CD4-positive, alpha-beta T cell treated with Interleukin-15 for 1 hour (primary cell): ENCODE measurements around the gene CACNA1C.
"Not testable (repeated sequence)": the region's sequence is repeated elsewhere in the genome, so short reads cannot be mapped to it uniquely, and the experiment has no call there.

Experiments used
- DNase-seq: peaks from one replicate; pipeline ENCODE4 v3.0.0-alpha.2; 2020

CACNA1C gene

GRCh38 chr12:2113119-2113912 is 60.5 kb downstream of the CACNA1C start:
- no peak for DNase-seq

- DNase-seq, result no peak
These were observed 61.3 kb downstream of the CACNA1C start for GRCh38 chr12:2114071-2114470.

DNA sequence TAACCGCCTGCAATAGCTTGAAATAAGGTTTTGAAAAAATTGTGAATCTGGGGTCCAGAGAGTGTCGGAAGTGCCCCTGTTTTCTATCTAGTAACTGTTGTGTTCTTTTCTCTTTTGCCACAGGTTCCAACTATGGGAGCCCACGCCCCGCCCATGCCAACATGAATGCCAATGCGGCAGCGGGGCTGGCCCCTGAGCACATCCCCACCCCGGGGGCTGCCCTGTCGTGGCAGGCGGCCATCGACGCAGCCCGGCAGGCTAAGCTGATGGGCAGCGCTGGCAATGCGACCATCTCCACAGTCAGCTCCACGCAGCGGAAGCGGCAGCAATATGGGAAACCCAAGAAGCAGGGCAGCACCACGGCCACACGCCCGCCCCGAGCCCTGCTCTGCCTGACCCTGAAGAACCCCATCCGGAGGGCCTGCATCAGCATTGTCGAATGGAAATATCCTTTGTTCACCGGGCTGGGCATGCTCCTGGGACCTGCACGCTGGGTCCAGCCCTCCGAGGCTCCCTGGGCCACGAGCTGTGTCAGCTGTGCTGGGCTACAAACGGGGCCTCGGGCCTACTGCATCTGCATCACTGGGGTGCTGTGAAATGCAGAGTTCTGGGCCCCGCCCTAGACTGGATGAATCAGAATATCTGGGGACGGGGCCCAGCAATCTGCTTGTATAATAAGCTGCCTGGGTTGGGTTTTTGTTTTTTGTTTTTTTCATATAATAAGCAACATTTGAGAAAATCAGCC is 62.5 kb downstream of the CACNA1C start:
- DNase-seq, result no peak

DNA sequence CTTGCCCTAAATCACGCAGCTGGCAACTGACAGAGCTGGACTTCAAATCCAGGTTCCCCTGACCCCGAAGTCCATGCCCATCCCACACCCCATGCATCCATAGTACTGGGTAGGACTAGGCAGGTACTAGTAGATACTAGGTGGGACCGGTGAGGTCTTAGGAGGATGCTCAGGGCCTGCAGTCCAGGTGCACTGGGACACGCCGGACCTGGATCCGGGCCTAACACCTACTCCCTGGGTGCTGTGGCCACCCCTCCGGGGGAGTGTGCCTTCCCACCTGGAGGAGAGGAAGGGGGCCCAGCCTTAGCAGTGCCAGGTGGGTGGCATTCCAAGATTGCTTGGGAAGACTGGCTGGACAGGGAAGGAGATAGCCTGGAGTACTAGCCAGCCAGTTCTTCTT is 64.8 kb downstream of the CACNA1C start:
- no peak for DNase-seq

- no peak for DNase-seq
These were observed 65.3 kb downstream of the CACNA1C start for GRCh38 chr12:2118061-2118460.

DNA sequence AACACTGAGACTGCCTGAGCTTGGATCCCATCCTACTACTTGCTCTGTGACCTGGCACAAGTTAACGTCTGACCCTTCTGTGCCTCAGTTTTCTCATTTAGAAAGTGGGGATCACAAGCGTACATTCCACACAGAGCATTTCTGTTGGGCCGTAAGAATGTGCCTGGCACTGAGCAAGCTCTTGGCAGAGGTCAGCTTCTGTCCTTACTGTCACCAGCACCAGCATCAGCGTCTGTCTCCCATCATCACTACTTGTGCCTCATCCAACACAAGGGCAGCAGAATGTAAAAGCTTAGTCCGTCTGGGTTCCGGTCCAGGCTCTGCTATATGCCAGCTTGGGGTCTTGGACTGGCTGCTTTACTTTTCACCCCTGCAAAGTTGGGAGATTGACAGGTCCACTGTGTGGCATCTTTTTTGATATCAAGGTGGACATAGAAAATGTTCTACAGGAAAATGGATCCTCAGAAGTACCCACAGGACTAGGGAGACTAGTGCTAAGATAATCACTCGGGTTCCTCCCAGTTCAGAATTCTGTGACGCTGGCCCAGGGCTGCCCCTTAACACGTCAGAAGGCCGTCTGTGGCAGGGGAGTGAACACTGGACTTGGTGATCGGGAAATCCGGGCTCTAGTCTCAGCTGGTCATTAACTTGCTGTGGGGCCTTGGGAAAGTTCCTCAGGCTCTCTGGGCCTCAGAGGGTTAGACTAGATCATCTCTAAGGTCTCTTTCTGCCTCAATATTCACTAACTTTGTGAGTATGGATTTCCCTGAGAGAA is 65.9 kb downstream of the CACNA1C start:
- no peak for DNase-seq

- no peak for DNase-seq
These were observed 66.5 kb downstream of the CACNA1C start for GRCh38 chr12:2119266-2119665.

DNA sequence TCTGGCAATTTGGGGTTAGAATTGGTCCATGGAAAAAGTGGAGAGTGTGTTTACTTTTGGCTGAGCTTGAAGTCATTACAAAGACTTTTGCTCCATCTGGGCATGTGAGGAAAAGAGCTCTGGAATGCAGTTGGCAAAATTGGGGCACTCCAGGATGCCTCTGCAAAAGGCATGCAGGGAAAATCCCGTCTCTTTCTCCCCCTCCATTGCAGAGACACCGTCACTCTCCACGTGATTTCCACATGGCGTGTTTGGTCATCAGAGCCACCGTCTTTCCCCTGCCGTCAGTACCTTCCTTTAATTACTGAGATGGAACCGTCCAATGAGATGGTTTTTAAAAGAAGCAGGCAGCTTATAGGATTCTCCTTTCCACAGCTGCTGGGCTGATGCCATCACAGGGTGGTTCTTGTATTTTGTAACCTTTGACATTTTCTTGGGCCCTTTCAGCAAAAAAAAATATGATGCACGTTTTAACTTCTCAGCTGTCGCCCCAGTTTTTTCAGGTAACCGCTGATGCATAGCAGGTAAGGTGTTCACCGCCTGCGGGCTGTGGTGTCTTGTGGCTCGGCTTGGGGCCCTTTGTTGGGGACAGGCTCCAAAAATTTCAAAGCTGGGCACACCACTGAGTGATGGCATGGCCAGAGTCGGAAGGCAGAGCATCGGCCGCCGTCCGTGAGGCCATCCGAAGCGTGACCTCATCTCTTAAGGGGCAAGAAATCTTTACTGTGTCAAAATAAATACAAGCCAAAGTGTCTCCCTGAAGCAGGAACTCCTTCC is 68.4 kb downstream of the CACNA1C start:
- no peak for DNase-seq

DNA sequence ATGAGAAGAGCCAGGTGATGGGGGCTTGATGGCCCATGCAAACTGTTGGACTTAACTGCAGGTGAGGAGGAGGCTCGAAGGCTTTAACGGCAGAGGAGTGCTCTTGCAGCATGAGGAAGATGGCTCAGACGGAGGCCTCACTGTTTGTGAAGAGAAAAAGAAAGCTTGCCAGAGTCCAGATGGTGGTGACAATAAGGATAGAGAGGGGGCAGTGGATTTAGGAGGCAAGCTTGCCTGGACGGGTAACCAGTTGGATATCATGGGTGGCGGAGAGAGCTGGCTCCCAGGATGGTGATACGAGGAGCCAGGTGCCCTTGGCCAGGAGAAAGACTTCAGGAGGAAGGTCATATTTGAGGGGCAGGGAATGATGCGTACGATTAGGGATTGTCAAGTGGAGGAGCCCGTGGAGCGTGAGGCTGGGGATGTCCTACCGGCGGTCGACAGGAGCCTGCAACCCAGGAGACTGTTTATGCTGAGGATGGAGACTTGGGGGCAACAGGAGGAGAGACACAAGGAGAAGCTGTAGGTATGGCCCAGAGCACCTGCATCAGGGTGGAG is 71.8 kb downstream of the CACNA1C start:
- no peak for DNase-seq

DNA sequence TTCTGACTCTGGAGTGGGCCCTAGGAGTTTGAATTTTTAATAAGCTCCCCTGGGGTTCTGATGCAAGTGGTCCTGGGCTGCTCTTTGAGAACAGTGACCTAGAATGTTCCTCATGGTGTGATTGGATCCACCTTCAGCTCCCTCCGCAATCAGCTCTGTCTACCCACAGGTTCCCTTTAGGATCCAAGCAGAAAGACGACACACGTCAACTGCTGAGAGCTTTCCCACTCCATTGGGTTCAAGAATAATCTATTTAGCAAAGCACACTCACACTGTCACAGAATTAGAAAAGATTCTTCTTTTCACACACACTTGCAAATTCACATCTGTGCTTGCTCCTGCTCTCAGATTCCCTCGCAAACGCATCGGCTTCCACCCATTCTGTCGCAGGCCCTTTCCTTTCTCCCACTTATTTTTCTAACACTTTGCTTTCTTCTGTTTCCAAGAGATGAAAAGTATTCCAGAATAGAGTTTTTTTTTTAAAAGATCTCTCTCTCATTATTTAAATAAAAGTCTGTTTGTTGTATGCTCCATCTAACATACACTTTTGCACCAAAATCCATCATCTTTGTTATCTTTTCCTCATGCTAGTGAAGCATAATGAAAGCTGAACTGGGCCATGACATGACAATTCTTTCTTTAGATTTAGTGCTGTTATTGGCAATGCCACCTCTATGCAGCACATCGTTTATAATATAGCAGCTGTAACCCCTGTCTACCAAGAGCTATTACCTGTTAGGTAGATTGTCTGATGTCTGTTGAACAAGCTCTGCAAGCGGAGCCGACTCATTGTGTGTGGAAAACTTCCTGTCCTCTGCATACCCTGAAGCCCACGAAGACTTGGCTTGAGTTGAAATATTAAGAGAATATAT is 73.1 kb downstream of the CACNA1C start:
- DNase-seq, result no peak

DNA sequence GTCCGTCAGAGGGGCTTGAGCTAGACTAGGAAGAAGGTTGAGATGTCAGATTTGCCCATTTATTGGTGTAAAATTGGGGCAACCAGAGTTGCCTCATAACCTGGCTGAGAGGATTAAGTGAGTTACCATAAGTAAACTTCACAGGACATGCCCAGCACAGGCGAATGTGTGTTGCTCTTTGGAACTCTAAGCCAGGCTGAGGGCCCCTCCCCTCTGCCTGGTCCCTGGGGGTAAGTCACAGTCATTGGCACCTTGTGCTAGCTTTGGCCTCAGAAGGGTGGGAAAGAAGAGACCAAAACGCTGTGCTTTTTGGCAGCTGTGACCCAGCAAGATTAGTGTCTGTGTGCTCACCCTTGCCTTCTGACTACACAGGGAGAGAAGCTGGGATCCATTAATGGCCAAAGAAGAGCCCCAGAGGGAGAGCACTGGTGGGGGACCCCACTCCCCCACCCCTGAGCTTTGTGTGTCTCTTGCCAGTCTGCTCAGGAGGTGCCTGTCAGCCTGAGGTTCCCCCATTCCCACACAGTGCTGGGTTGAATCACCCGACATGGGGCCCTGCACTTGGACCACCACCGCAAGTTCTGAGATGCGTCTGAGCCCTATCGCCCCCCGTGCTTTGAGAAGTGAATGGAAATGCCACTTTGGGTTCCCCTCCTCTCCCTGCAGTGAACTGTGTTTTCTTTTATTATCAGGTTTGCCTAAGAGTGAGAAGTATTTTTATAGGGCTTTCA is 74.1 kb downstream of the CACNA1C start:
- no peak for DNase-seq

- no peak for DNase-seq
These were observed 76.3 kb downstream of the CACNA1C start for GRCh38 chr12:2129076-2129475.

- not testable (repeated sequence) for DNase-seq
These were observed 83.1 kb downstream of the CACNA1C start for GRCh38 chr12:2135661-2136418.

DNA sequence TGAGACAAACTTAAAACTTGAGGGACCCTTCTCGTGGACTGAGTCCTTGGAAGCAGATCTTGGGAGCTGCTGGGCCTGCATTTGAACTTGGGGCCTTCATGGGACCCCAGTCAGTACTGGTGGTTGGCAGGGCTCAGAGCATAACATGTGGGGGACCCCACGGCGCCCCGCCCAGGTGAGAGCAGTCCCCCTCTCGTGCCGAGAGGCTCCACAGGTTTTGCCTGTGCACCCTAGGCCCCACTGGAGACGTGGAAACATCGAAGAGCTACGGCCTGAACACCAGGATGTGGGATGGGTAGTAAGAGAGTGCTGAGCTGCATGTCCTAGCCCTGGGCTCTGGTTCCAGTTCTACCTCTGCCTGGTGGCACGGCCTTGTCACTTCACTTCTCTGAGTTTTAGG is 84.1 kb downstream of the CACNA1C start:
- DNase-seq, result no peak

GRCh38 chr12:2137711-2138110 is 84.9 kb downstream of the CACNA1C start:
- DNase-seq, result no peak

DNA sequence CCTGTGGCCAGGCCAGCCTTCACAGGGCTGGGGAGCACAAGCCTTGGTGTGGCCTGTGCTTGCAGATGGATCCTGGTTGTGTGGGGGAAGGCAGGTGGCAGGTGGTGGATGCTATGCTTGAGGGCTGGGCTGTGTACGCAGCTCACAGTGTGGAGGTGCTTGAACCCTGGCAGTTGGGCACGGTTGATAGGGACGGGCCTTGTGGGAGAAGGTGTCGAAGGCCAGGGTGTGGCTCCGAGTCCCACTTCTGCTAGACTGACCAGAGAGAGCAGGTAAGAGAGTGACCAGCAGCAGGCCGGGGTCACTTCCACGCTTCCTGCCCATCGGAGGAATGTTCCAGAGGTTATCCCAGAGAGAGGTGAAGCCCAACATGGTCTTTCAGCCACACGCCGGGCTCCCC is 85.5 kb downstream of the CACNA1C start:
- DNase-seq, result no peak

DNA sequence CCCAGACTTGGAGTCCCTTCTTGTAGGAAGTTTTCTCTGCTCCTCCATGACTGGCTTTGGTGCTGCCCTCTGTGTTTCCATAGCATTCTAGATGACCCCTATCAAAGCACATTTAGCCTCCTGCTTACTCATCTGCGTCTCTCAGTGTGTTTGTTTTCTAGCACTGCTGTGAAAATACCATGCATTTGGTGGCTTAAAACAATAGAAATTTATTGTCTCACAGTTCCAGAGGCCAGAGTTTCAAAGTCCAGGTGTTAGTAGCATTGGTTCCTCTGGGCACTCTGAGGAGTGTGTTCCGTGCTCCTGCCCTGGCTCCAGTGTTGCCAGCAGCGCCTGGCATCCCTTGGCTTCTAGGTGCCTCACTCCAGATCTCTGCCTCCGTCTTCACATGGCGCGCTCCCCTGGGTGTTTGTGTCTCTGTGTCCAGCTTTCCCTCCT is 86.1 kb downstream of the CACNA1C start:
- DNase-seq, result no peak

DNA sequence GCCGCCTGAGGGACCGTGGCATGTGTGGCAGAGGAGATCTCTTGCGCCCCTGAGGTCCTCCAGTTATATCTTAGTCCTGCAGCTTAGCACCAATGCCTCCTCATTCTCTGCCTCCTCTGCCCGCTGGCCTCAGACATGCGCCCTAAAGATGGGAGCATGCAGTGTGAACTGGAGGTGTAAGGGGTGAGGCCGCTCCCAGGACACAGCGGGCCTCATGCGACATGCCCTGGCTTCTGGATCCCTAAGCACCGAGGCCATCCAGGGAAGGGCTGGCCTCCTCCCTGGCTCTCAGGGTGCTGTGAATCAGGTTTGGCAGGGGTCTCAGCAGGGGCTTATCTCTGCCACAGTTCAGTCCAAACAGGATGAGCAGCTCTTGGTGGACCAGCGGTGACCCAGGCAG is 86.9 kb downstream of the CACNA1C start:
- DNase-seq, result no peak

- DNase-seq, result no peak
These were observed 88.2 kb downstream of the CACNA1C start for GRCh38 chr12:2140858-2141519.
